ENCODE measurements around the gene ADD1. TPM values are rescaled to one million over a fixed set of nuclear protein-coding genes. Genes with fewer than 3 reads are reported as not detected.

ADD1 gene
- total and polyA plus RNA-seq, 4 donors = 62.2 to 142 (median 83.4) TPM

- Histone ChIP-seq H3K9ac (ENCODE audit: low read depth in 1 of 2, low read length in 2 of 2) (no peak overlapping the region), H3K36me3 (ENCODE audit: control insufficient read depth in 4 of 4, insufficient read depth in 3 of 4, low read depth in 1 of 4, low read length in 3 of 4) (peaks cover 3 to 39% (median 28%) of the 10 kb centered on the region in 4 donors), H3K27me3 (ENCODE audit: control insufficient read depth in 4 of 4, insufficient read depth in 4 of 4, low read length in 3 of 4) (no peaks in the 10 kb centered on the region), H3K27ac (ENCODE audit: low read depth in 1 of 2, low read length in 2 of 2) (no peak overlapping the region), H3K4me3 (ENCODE audit: low read depth in 1 of 3, low read length in 3 of 3) (no peak overlapping the region), H3K4me1 (ENCODE audit: control insufficient read depth in 4 of 4, insufficient read depth in 4 of 4, low read length in 3 of 4) (no peaks in the 10 kb centered on the region), H3K9me3 (ENCODE audit: control insufficient read depth in 4 of 4, low read length in 3 of 4) (no peaks in the 10 kb centered on the region)
- WGBS = 89% methylated on average over 6 of the region's 6 CpGs
- no peak for TF ChIP-seq RAD21 (IDR thresholded peaks at IDR 0.05)
- no peak for TF ChIP-seq NR2F2 (IDR thresholded peaks at IDR 0.05)
- TF ChIP-seq FOXA1 (IDR thresholded peaks at IDR 0.05) = no peak
- no peak for TF ChIP-seq MAX (IDR thresholded peaks at IDR 0.05)
- no peak for TF ChIP-seq SP1 (IDR thresholded peaks at IDR 0.05)
- no peak for TF ChIP-seq TAF1 (conservative IDR thresholded peaks at IDR 0.05)
- no peak for TF ChIP-seq FOXA2 (IDR thresholded peaks at IDR 0.05)
- TF ChIP-seq GABPA (IDR thresholded peaks at IDR 0.05 in 1 of 2, conservative IDR thresholded peaks at IDR 0.05 in 1 of 2) = no peak
- no peak for TF ChIP-seq ATF3 (IDR thresholded peaks at IDR 0.05)
- no peak for TF ChIP-seq EGR1 (IDR thresholded peaks at IDR 0.05; ENCODE audit: low read depth in 2 of 2)
- TF ChIP-seq REST (IDR thresholded peaks at IDR 0.05) = no peak
- TF ChIP-seq JUND (IDR thresholded peaks at IDR 0.05) = no peak
- no peak for TF ChIP-seq ZBTB33 (IDR thresholded peaks at IDR 0.05)
- no peak for TF ChIP-seq YY1 (IDR thresholded peaks at IDR 0.05)
- no peak for TF ChIP-seq HNF4G (IDR thresholded peaks at IDR 0.05)
- no peak for TF ChIP-seq RXRA (IDR thresholded peaks at IDR 0.05)
- TF ChIP-seq CTCF (IDR thresholded peaks at IDR 0.05; ENCODE audit: low read depth, low read length, missing input control) = no peak
- DNase-seq (ENCODE audit: low spot score) = no peak
Observed at GRCh38 chr4:2886622-2887021, 43.0 kb downstream of the ADD1 start.

- no peak for DNase-seq (ENCODE audit: low spot score)
- Histone ChIP-seq H3K4me3 (ENCODE audit: low read depth in 1 of 3, low read length in 3 of 3) (no peak overlapping the region), H3K4me1 (ENCODE audit: control insufficient read depth in 4 of 4, insufficient read depth in 4 of 4, low read length in 3 of 4) (no peaks in the 10 kb centered on the region), H3K9me3 (ENCODE audit: control insufficient read depth in 4 of 4, low read length in 3 of 4) (no peaks in the 10 kb centered on the region), H3K36me3 (ENCODE audit: control insufficient read depth in 4 of 4, insufficient read depth in 3 of 4, low read depth in 1 of 4, low read length in 3 of 4) (peaks cover 3 to 35% (median 26%) of the 10 kb centered on the region in 4 donors), H3K27ac (ENCODE audit: low read depth in 1 of 2, low read length in 2 of 2) (no peak overlapping the region), H3K9ac (ENCODE audit: low read depth in 1 of 2, low read length in 2 of 2) (no peak overlapping the region), H3K27me3 (ENCODE audit: control insufficient read depth in 4 of 4, insufficient read depth in 4 of 4, low read length in 3 of 4) (no peaks in the 10 kb centered on the region)
- 96% methylated on average over 3 of the region's 3 CpGs for WGBS
- TF ChIP-seq MAX (IDR thresholded peaks at IDR 0.05) (no peak), FOXA1 (IDR thresholded peaks at IDR 0.05) (no peak), HNF4G (IDR thresholded peaks at IDR 0.05) (no peak), RXRA (IDR thresholded peaks at IDR 0.05) (no peak), SP1 (IDR thresholded peaks at IDR 0.05) (no peak), YY1 (IDR thresholded peaks at IDR 0.05) (no peak), JUND (IDR thresholded peaks at IDR 0.05) (no peak), EGR1 (IDR thresholded peaks at IDR 0.05; ENCODE audit: low read depth in 2 of 2) (no peak), CTCF (IDR thresholded peaks at IDR 0.05; ENCODE audit: low read depth, low read length, missing input control) (no peak), REST (IDR thresholded peaks at IDR 0.05) (no peak), HNF4A (conservative IDR thresholded peaks at IDR 0.05) (no peak), FOXA2 (IDR thresholded peaks at IDR 0.05) (no peak)
Observed at GRCh38 chr4:2887343-2887742, 43.7 kb downstream of the ADD1 start.
